ENCODE results near the gene CNGB1.

Gene CNGB1

DNA sequence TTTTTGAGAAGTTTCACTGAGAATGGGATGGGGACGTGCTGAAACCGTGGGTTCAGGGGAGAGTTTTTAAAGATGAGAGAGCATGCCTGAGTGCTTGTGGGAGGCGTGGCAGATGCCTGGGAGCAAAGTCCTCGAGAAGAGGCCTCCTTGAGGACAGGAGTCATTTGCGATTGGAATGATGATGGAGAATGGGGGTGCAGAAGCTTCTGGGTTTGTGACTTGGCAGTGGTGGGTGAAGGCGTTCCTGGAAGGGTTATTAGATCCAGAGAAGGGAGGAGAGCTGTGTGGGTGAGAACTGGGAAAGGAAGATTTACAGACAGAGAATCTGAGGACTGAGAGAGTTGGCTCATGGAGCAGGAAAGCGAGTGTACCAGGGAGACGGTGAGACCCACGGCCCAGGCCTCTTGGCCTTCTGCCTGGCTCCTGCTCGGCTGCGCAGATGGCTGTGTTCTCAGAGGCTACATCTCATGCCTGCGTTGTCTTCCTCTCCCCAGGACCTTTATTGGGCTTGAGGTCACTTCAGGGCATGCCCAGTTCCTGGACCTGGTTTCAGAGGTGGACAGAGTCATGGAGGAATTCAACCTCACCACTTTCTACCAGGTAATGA, 46.0 kb upstream of the CNGB1 start:
- H3K27me3 ChIP-seq (ENCODE audit: insufficient read depth, low read length): no peaks in the 10 kb centered on the region
- no peaks in the 10 kb centered on the region for H3F3A ChIP-seq (ENCODE audit: insufficient read depth, low read length)
- no peak overlapping the region for H3K27ac ChIP-seq (ENCODE audit: low read depth, low read length, poor library complexity, severe bottlenecking)
- no peaks in the 10 kb centered on the region for H3K9me3 ChIP-seq (ENCODE audit: low read length)
- no peaks in the 10 kb centered on the region for H3K4me1 ChIP-seq (ENCODE audit: insufficient read depth, low read length, severe bottlenecking)
- H3K36me3 ChIP-seq (ENCODE audit: insufficient read depth, low read length): peaks cover 27% of the 10 kb centered on the region; the same call in 1 of the 2 replicates
- H3K9me2 ChIP-seq (ENCODE audit: low read depth, low read length): no peaks in the 10 kb centered on the region
- no peaks in the 10 kb centered on the region for H4K20me1 ChIP-seq (ENCODE audit: insufficient read depth, low read length)
- no peak overlapping the region for H3K9ac ChIP-seq (ENCODE audit: low read length)
- H3K79me2 ChIP-seq (ENCODE audit: insufficient read depth, low read length): no peaks in the 10 kb centered on the region
- H3K4me2 ChIP-seq (ENCODE audit: low read length): no peak overlapping the region
- H2AFZ ChIP-seq (ENCODE audit: low read length): no peak overlapping the region
- no peak for TF ChIP-seq EZH2 (IDR thresholded peaks at IDR 0.05; ENCODE audit: borderline replicate concordance, low read length)
- TF ChIP-seq, protein P1, sequence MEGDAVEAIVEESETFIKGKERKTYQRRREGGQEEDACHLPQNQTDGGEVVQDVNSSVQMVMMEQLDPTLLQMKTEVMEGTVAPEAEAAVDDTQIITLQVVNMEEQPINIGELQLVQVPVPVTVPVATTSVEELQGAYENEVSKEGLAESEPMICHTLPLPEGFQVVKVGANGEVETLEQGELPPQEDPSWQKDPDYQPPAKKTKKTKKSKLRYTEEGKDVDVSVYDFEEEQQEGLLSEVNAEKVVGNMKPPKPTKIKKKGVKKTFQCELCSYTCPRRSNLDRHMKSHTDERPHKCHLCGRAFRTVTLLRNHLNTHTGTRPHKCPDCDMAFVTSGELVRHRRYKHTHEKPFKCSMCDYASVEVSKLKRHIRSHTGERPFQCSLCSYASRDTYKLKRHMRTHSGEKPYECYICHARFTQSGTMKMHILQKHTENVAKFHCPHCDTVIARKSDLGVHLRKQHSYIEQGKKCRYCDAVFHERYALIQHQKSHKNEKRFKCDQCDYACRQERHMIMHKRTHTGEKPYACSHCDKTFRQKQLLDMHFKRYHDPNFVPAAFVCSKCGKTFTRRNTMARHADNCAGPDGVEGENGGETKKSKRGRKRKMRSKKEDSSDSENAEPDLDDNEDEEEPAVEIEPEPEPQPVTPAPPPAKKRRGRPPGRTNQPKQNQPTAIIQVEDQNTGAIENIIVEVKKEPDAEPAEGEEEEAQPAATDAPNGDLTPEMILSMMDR (IDR thresholded peaks at IDR 0.05; ENCODE audit: low read length): no peak
- no peak overlapping the region for H3K4me3 ChIP-seq (ENCODE audit: low read depth, low read length, poor library complexity, severe bottlenecking)

DNA sequence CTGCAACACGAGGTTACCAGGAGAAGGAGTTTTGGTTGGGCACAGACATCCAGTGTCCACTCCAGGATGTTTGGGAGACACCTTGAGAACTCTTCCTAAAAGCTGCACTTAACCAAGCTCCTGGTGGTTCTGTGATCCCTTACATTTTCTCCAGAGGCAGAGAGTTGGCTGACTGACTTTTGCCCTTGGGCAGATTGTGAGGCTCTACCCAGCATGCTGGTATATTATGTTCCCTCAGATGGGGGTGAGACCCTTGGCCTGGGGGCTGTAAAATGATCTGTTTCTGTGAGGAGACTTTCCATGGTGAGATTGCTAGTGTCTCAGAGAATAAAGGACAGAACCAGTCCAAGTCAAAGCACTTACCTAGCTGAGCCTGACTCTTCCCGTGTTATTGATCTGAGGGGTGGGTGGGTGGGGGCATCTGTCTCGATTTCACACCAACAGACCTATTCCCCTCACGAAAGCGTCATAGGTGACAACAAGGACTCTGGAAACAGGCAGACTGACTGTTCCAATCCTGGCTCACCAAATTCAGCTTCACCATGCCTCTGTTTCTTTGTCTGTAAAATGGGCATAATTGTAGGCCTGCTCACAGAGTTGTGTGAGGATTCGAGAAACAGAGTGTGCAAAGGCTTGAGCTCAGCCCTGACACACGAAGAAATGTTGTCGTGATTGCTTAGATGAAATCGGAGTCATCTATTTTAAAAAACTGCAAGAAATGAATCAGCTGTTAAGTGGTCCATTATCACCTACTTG, 42.5 kb upstream of the CNGB1 start:
- no peak overlapping the region for H3K9ac ChIP-seq (ENCODE audit: low read length)
- TF ChIP-seq, protein P1 (IDR thresholded peaks at IDR 0.05; ENCODE audit: low read length): no peak
- no peak for TF ChIP-seq EZH2 (IDR thresholded peaks at IDR 0.05; ENCODE audit: borderline replicate concordance, low read length)

DNA sequence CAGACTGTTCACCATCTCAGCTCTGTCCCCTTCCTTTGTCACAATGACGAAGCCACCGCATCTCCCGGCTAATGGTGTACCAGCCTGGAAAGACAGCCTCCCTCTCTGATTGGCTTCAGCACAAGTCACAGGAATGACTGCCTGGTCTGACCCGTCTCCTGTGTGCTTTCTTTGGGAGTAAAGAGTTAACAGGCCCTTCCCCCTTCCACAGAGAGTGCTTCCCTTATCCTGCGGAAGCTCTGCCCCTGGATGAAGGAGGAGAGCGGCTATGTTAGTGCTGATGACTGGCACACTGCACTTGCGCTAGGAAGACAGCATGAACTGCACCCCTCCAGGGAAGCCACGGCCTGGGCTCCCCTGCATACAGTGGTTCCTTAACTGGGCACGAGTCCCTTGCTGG, 41.6 kb upstream of the CNGB1 start:
- no peaks in the 10 kb centered on the region for H3K79me2 ChIP-seq (ENCODE audit: insufficient read depth, low read length)
- no peak overlapping the region for H3K4me2 ChIP-seq (ENCODE audit: low read length)
- H3K27ac ChIP-seq (ENCODE audit: low read depth, low read length, poor library complexity, severe bottlenecking): no peak overlapping the region
- H3F3A ChIP-seq (ENCODE audit: insufficient read depth, low read length): no peaks in the 10 kb centered on the region
- TF ChIP-seq EZH2 (IDR thresholded peaks at IDR 0.05; ENCODE audit: borderline replicate concordance, low read length): no peak
- TF ChIP-seq, protein P1 (IDR thresholded peaks at IDR 0.05; ENCODE audit: low read length): no peak
- peaks cover 36% of the 10 kb centered on the region; the same call in 1 of the 2 replicates for H3K36me3 ChIP-seq (ENCODE audit: insufficient read depth, low read length)
- no peak overlapping the region for H3K4me3 ChIP-seq (ENCODE audit: low read depth, low read length, poor library complexity, severe bottlenecking)
- no peaks in the 10 kb centered on the region for H3K27me3 ChIP-seq (ENCODE audit: insufficient read depth, low read length)
- no peaks in the 10 kb centered on the region for H3K9me3 ChIP-seq (ENCODE audit: low read length)
- no peak overlapping the region for H3K9ac ChIP-seq (ENCODE audit: low read length)
- H2AFZ ChIP-seq (ENCODE audit: low read length): no peak overlapping the region
- H4K20me1 ChIP-seq (ENCODE audit: insufficient read depth, low read length): no peaks in the 10 kb centered on the region
- H3K4me1 ChIP-seq (ENCODE audit: insufficient read depth, low read length, severe bottlenecking): no peaks in the 10 kb centered on the region
- no peaks in the 10 kb centered on the region for H3K9me2 ChIP-seq (ENCODE audit: low read depth, low read length)

More for the DNA sequence above, 42.5 kb upstream of the CNGB1 start:
- no peaks in the 10 kb centered on the region for H3K9me2 ChIP-seq (ENCODE audit: low read depth, low read length)
- no peaks in the 10 kb centered on the region for H3F3A ChIP-seq (ENCODE audit: insufficient read depth, low read length)
- no peaks in the 10 kb centered on the region for H3K4me1 ChIP-seq (ENCODE audit: insufficient read depth, low read length, severe bottlenecking)
- H3K9me3 ChIP-seq (ENCODE audit: low read length): no peaks in the 10 kb centered on the region
- H3K4me3 ChIP-seq (ENCODE audit: low read depth, low read length, poor library complexity, severe bottlenecking): no peak overlapping the region
- no peak overlapping the region for H2AFZ ChIP-seq (ENCODE audit: low read length)
- H3K27me3 ChIP-seq (ENCODE audit: insufficient read depth, low read length): no peaks in the 10 kb centered on the region
- H4K20me1 ChIP-seq (ENCODE audit: insufficient read depth, low read length): no peaks in the 10 kb centered on the region
- no peak overlapping the region for H3K27ac ChIP-seq (ENCODE audit: low read depth, low read length, poor library complexity, severe bottlenecking)
- peaks cover 34% of the 10 kb centered on the region; the same call in 1 of the 2 replicates for H3K36me3 ChIP-seq (ENCODE audit: insufficient read depth, low read length)
- H3K79me2 ChIP-seq (ENCODE audit: insufficient read depth, low read length): no peaks in the 10 kb centered on the region
- no peak overlapping the region for H3K4me2 ChIP-seq (ENCODE audit: low read length)

Measured in OCI-LY1 (cell line).